ENCODE results near the gene HDAC4.

The HDAC4 gene

GRCh38 chr2:239240414-239240881 is 160.4 kb downstream of the HDAC4 start:
- peaks cover 3 to 17% (median 15%) of the 10 kb centered on the region in 5 donors for H3K4me1 ChIP-seq (ENCODE audit: control insufficient read depth in 5 of 5, insufficient read depth in 5 of 5, low read length in 5 of 5)
- no peak overlapping the region for H3K27ac ChIP-seq (ENCODE audit: low read depth, low read length)
- peak overlapping the region in 1 of 5 donors; percentile 31 for H3K4me3 ChIP-seq (ENCODE audit: low read depth in 1 of 5, low read length in 5 of 5)
- H3K36me3 ChIP-seq (ENCODE audit: control insufficient read depth in 5 of 5, insufficient read depth in 5 of 5, low read length in 5 of 5) = no peaks in the 10 kb centered on the region
- H3K9me3 ChIP-seq (ENCODE audit: control insufficient read depth in 5 of 5, low read length in 5 of 5) = no peaks in the 10 kb centered on the region
- no peaks in the 10 kb centered on the region for H3K27me3 ChIP-seq (ENCODE audit: control insufficient read depth in 5 of 5, insufficient read depth in 4 of 5, low read length in 5 of 5)
- no peak overlapping the region for H3K9ac ChIP-seq (ENCODE audit: low read length in 5 of 5)

- Histone ChIP-seq H3K4me3 (ENCODE audit: low read depth in 1 of 5, low read length in 5 of 5) (peak overlapping the region in 1 of 5 donors; percentile 31), H3K4me1 (ENCODE audit: control insufficient read depth in 5 of 5, insufficient read depth in 5 of 5, low read length in 5 of 5) (peaks cover 0 to 17% (median 15%) of the 10 kb centered on the region in 5 donors), H3K27me3 (ENCODE audit: control insufficient read depth in 5 of 5, insufficient read depth in 4 of 5, low read length in 5 of 5) (no peaks in the 10 kb centered on the region), H3K9me3 (ENCODE audit: control insufficient read depth in 5 of 5, low read length in 5 of 5) (no peaks in the 10 kb centered on the region), H3K9ac (ENCODE audit: low read length in 5 of 5) (no peak overlapping the region), H3K36me3 (ENCODE audit: control insufficient read depth in 5 of 5, insufficient read depth in 5 of 5, low read length in 5 of 5) (peaks cover 0 to 2% (median 0%) of the 10 kb centered on the region in 5 donors), H3K27ac (ENCODE audit: low read depth, low read length) (no peak overlapping the region)
Observed at GRCh38 chr2:239239607-239240413, 161.0 kb downstream of the HDAC4 start.

- Histone ChIP-seq H3K9ac (ENCODE audit: low read length in 5 of 5) (no peak overlapping the region), H3K4me1 (ENCODE audit: control insufficient read depth in 5 of 5, insufficient read depth in 5 of 5, low read length in 5 of 5) (peaks cover 0 to 20% (median 15%) of the 10 kb centered on the region in 5 donors)
Observed at GRCh38 chr2:239238839-239239606, 161.8 kb downstream of the HDAC4 start.

GRCh38 chr2:239238381-239238780 is 162.4 kb downstream of the HDAC4 start:
- peaks cover 0 to 20% (median 15%) of the 10 kb centered on the region in 5 donors for H3K4me1 ChIP-seq (ENCODE audit: control insufficient read depth in 5 of 5, insufficient read depth in 5 of 5, low read length in 5 of 5)
- H3K27me3 ChIP-seq (ENCODE audit: control insufficient read depth in 5 of 5, insufficient read depth in 4 of 5, low read length in 5 of 5) = no peaks in the 10 kb centered on the region
- H3K36me3 ChIP-seq (ENCODE audit: control insufficient read depth in 5 of 5, insufficient read depth in 5 of 5, low read length in 5 of 5) = peaks cover 0 to 2% (median 0%) of the 10 kb centered on the region in 5 donors
- no peak overlapping the region for H3K4me3 ChIP-seq (ENCODE audit: low read depth in 1 of 5, low read length in 5 of 5)
- H3K27ac ChIP-seq (ENCODE audit: low read depth, low read length) = no peak overlapping the region
- no peak overlapping the region for H3K9ac ChIP-seq (ENCODE audit: low read length in 5 of 5)
- no peaks in the 10 kb centered on the region for H3K9me3 ChIP-seq (ENCODE audit: control insufficient read depth in 5 of 5, low read length in 5 of 5)

More at GRCh38 chr2:239238839-239239606, 161.8 kb downstream of the HDAC4 start:
- Histone ChIP-seq H3K27ac (ENCODE audit: low read depth, low read length) (no peak overlapping the region), H3K9me3 (ENCODE audit: control insufficient read depth in 5 of 5, low read length in 5 of 5) (no peaks in the 10 kb centered on the region), H3K27me3 (ENCODE audit: control insufficient read depth in 5 of 5, insufficient read depth in 4 of 5, low read length in 5 of 5) (no peaks in the 10 kb centered on the region), H3K4me3 (ENCODE audit: low read depth in 1 of 5, low read length in 5 of 5) (no peak overlapping the region), H3K36me3 (ENCODE audit: control insufficient read depth in 5 of 5, insufficient read depth in 5 of 5, low read length in 5 of 5) (peaks cover 0 to 2% (median 0%) of the 10 kb centered on the region in 5 donors)

- Histone ChIP-seq H3K9me3 (ENCODE audit: control insufficient read depth in 5 of 5, low read length in 5 of 5) (no peaks in the 10 kb centered on the region), H3K27ac (ENCODE audit: low read depth, low read length) (no peak overlapping the region), H3K27me3 (ENCODE audit: control insufficient read depth in 5 of 5, insufficient read depth in 4 of 5, low read length in 5 of 5) (no peaks in the 10 kb centered on the region), H3K4me3 (ENCODE audit: low read depth in 1 of 5, low read length in 5 of 5) (no peak overlapping the region), H3K4me1 (ENCODE audit: control insufficient read depth in 5 of 5, insufficient read depth in 5 of 5, low read length in 5 of 5) (peaks cover 0 to 20% (median 15%) of the 10 kb centered on the region in 5 donors), H3K9ac (ENCODE audit: low read length in 5 of 5) (no peak overlapping the region), H3K36me3 (ENCODE audit: control insufficient read depth in 5 of 5, insufficient read depth in 5 of 5, low read length in 5 of 5) (peaks cover 0 to 2% (median 0%) of the 10 kb centered on the region in 5 donors)
Observed at GRCh38 chr2:239236808-239237205, 164.0 kb downstream of the HDAC4 start.

GRCh38 chr2:239236043-239236807 is 164.6 kb downstream of the HDAC4 start:
- no peak overlapping the region for H3K27ac ChIP-seq (ENCODE audit: low read depth, low read length)
- peaks cover 0 to 22% (median 15%) of the 10 kb centered on the region in 5 donors for H3K4me1 ChIP-seq (ENCODE audit: control insufficient read depth in 5 of 5, insufficient read depth in 5 of 5, low read length in 5 of 5)
- no peaks in the 10 kb centered on the region for H3K9me3 ChIP-seq (ENCODE audit: control insufficient read depth in 5 of 5, low read length in 5 of 5)
- no peak overlapping the region for H3K4me3 ChIP-seq (ENCODE audit: low read depth in 1 of 5, low read length in 5 of 5)
- no peak overlapping the region for H3K9ac ChIP-seq (ENCODE audit: low read length in 5 of 5)
- peaks cover 0 to 2% (median 0%) of the 10 kb centered on the region in 5 donors for H3K36me3 ChIP-seq (ENCODE audit: control insufficient read depth in 5 of 5, insufficient read depth in 5 of 5, low read length in 5 of 5)
- H3K27me3 ChIP-seq (ENCODE audit: control insufficient read depth in 5 of 5, insufficient read depth in 4 of 5, low read length in 5 of 5) = no peaks in the 10 kb centered on the region

- Histone ChIP-seq H3K9me3 (ENCODE audit: control insufficient read depth in 5 of 5, low read length in 5 of 5) (no peaks in the 10 kb centered on the region), H3K9ac (ENCODE audit: low read length in 5 of 5) (no peak overlapping the region), H3K4me1 (ENCODE audit: control insufficient read depth in 5 of 5, insufficient read depth in 5 of 5, low read length in 5 of 5) (peaks cover 0 to 25% (median 17%) of the 10 kb centered on the region in 5 donors), H3K4me3 (ENCODE audit: low read depth in 1 of 5, low read length in 5 of 5) (no peak overlapping the region), H3K27me3 (ENCODE audit: control insufficient read depth in 5 of 5, insufficient read depth in 4 of 5, low read length in 5 of 5) (no peaks in the 10 kb centered on the region), H3K36me3 (ENCODE audit: control insufficient read depth in 5 of 5, insufficient read depth in 5 of 5, low read length in 5 of 5) (peaks cover 0 to 2% (median 0%) of the 10 kb centered on the region in 5 donors), H3K27ac (ENCODE audit: low read depth, low read length) (no peak overlapping the region)
Observed at GRCh38 chr2:239235311-239235710, 165.5 kb downstream of the HDAC4 start.

- Histone ChIP-seq H3K4me1 (ENCODE audit: control insufficient read depth in 5 of 5, insufficient read depth in 5 of 5, low read length in 5 of 5) (peaks cover 0 to 24% (median 9%) of the 10 kb centered on the region in 5 donors), H3K27me3 (ENCODE audit: control insufficient read depth in 5 of 5, insufficient read depth in 4 of 5, low read length in 5 of 5) (no peaks in the 10 kb centered on the region), H3K36me3 (ENCODE audit: control insufficient read depth in 5 of 5, insufficient read depth in 5 of 5, low read length in 5 of 5) (peaks cover 0 to 2% (median 0%) of the 10 kb centered on the region in 5 donors), H3K9me3 (ENCODE audit: control insufficient read depth in 5 of 5, low read length in 5 of 5) (no peaks in the 10 kb centered on the region), H3K4me3 (ENCODE audit: low read depth in 1 of 5, low read length in 5 of 5) (no peak overlapping the region), H3K27ac (ENCODE audit: low read depth, low read length) (no peak overlapping the region), H3K9ac (ENCODE audit: low read length in 5 of 5) (no peak overlapping the region)
Observed at GRCh38 chr2:239234191-239235175, 166.3 kb downstream of the HDAC4 start.

GRCh38 chr2:239233576-239233975 is 167.2 kb downstream of the HDAC4 start:
- Histone ChIP-seq H3K27ac (ENCODE audit: low read depth, low read length) (no peak overlapping the region), H3K4me3 (ENCODE audit: low read depth in 1 of 5, low read length in 5 of 5) (no peak overlapping the region), H3K36me3 (ENCODE audit: control insufficient read depth in 5 of 5, insufficient read depth in 5 of 5, low read length in 5 of 5) (peaks cover 0 to 2% (median 0%) of the 10 kb centered on the region in 5 donors), H3K27me3 (ENCODE audit: control insufficient read depth in 5 of 5, insufficient read depth in 4 of 5, low read length in 5 of 5) (no peaks in the 10 kb centered on the region), H3K4me1 (ENCODE audit: control insufficient read depth in 5 of 5, insufficient read depth in 5 of 5, low read length in 5 of 5) (peaks cover 0 to 22% (median 6%) of the 10 kb centered on the region in 5 donors), H3K9me3 (ENCODE audit: control insufficient read depth in 5 of 5, low read length in 5 of 5) (no peaks in the 10 kb centered on the region), H3K9ac (ENCODE audit: low read length in 5 of 5) (no peak overlapping the region)
